Omental fat pad (tissue), 4 donors: Measurements from ENCODE around the gene LCN6. TPM values are rescaled to one million over a fixed set of nuclear protein-coding genes. Genes with fewer than 3 reads are reported as not detected.
"Not testable (repeated sequence)": the region's sequence is repeated elsewhere in the genome, so short reads cannot be mapped to it uniquely, and the experiment has no call there.

ENCODE experiments used
- ATAC-seq: fragments of 150-250 bp; one replicate; pipeline ENCODE4 v1.9.1; 2016; ENCODE audit warnings: mild to moderate bottlenecking, moderate library complexity; ENCODE audit not compliant: low FRiP score
- DNase-seq: peaks from one replicate; pipeline ENCODE4 v3.0.0-alpha.2; 2019; ENCODE audit warnings: low spot score
- total RNA-seq, 4 donors: library from RNA; depleted of rRNA; stranded (reverse); fragments of >200 nt; gene quantifications; one replicate each; pipeline ENCODE4 v1.1.0, GENCODE V29; 2016
- TF ChIP-seq, protein P1 (sequence below), 3 donors: fragments of 450-650 bp; IDR thresholded peaks; one replicate each; pipeline ENCODE4 v1.5.1; 2016 to 2017; ENCODE audit warnings: antibody characterized with exemption in 3 of 3, mild to moderate bottlenecking in 3 of 3, moderate library complexity in 2 of 3

The LCN6 gene
- total RNA-seq, 4 donors from 2014 or later = 5.0 to 24.1 (median 9.0) TPM

DNA sequence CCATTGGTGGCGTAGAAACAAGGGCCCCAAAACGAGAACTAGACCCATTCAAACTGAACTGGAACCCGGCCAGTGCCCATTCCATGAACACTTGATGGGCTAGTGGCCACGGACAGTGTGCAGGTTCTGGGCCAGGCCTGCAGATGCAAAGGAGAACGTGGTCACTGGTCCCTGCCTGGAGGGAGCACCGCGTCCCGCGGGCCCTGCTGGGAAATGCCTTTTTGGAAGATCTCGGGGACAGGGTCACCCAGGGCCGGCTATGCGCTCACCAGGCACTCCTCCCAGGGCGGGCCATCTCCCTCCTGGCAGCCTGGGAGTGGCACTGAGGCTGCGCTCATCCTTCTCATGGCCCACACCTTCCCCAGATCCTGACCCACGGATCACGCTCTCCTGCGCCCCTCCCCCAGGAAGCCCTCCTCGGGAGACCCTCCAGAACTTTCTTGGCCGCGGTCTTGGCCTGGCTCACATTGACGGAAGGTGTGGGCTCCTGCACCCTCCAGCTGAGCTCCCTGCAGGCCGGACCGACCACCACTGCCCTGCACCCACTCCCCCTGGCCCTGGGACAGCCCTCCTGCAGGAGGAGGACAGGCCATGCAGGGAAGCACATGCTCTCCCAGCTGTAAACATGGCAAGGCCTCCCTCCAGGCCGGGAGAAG, 38.7 kb downstream of the LCN6 start:
- TF ChIP-seq, protein P1, sequence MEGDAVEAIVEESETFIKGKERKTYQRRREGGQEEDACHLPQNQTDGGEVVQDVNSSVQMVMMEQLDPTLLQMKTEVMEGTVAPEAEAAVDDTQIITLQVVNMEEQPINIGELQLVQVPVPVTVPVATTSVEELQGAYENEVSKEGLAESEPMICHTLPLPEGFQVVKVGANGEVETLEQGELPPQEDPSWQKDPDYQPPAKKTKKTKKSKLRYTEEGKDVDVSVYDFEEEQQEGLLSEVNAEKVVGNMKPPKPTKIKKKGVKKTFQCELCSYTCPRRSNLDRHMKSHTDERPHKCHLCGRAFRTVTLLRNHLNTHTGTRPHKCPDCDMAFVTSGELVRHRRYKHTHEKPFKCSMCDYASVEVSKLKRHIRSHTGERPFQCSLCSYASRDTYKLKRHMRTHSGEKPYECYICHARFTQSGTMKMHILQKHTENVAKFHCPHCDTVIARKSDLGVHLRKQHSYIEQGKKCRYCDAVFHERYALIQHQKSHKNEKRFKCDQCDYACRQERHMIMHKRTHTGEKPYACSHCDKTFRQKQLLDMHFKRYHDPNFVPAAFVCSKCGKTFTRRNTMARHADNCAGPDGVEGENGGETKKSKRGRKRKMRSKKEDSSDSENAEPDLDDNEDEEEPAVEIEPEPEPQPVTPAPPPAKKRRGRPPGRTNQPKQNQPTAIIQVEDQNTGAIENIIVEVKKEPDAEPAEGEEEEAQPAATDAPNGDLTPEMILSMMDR (IDR thresholded peaks at IDR 0.05) = no peak
- DNase-seq = no peak
- ATAC-seq = no peak

DNA sequence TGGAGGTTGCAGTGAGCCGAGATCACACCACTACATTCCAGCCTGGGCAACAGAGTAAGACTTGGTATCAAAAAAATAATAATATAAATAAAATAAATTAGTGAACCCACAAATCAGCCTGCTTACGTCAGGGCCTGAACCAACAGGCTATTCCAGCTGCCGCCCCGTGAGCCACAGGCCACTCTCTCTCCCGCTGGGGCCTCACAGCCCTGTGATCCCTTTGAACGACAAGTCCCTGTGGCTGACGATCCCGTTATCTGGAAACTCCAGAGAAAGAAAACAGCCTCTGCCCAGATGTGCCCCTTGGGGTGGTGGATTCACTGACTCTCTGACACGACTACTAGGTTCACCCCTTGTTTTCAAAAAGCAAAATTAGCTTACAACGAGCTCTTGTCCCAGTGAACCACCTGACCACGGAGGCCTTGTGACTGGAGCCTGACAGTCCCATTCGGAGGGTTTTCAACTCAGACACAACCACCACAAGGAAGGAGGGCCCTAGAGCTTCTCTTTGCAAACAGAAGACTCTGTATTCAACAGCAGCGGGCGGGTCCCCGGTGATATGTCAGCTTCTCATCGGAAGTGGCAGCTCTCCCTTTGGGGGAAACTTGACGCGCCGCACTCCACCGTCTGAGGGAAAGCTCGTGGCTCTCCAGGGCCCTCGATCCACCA, 40.3 kb downstream of the LCN6 start:
- ATAC-seq (no peak), DNase-seq (no peak)
- TF ChIP-seq, protein P1 (IDR thresholded peaks at IDR 0.05) = no peak

DNA sequence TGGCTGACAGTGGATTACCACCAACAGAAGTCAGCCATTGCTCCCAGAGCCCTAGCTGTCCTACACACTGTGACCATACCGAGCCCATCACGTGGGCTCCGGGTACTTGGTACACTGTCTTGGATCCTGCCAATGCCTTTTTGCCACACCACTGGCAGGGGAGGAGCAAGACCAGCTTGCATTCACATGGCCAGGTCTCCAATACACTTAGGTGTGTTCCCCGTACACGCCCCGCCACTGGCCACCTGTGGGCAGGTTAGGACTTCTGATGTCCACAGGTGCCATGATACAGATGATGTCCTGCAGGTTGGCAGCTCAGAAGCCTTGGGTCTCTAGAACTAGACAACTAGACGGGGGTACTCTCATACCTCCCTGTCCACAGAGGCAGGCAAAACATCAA, 41.3 kb downstream of the LCN6 start:
- DNase-seq (no peak), ATAC-seq (no peak)
- TF ChIP-seq, protein P1 (IDR thresholded peaks at IDR 0.05) = no peak

DNA sequence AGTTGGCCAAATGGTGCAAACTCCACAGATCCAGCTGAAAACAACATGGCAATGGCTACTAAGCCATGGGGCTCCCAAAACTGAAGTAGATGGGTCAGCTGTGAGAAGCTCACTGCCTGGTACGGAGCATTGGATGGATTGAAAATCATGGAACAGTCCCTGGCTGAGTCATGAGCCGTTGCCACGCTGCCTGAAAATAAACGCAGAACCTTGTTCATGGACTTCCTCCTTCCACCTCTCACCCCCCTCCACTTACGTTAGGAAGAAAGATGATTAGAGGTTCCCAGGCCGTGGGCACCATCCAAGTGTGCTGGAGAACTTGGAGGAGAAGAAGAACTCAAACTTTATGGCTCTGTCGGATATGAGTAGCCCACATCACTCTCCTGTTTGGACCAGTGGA, 42.8 kb downstream of the LCN6 start:
- DNase-seq (no peak), ATAC-seq (peak; percentile 9)
- TF ChIP-seq, protein P1 (IDR thresholded peaks at IDR 0.05) = no peak

DNA sequence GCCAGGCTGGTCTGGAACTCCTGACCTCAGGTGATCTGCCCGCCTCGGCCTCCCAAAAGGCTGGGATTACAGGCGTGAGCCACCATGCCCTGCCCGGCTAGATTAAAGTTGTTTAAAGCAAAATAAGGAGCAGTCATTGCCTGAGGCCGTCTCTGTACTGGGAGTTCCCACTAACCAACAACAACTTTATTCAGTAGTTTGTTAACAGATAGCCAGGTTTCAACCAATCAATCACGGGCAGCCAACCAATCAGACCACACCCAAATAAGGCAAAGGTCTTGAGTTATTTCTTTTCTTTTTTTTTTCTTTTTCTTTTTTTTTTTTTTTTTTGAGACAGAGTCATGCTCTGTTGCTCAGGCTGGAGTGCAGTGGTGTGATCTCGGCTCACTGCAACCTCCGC, 43.6 kb downstream of the LCN6 start:
- not testable (repeated sequence) for DNase-seq

DNA sequence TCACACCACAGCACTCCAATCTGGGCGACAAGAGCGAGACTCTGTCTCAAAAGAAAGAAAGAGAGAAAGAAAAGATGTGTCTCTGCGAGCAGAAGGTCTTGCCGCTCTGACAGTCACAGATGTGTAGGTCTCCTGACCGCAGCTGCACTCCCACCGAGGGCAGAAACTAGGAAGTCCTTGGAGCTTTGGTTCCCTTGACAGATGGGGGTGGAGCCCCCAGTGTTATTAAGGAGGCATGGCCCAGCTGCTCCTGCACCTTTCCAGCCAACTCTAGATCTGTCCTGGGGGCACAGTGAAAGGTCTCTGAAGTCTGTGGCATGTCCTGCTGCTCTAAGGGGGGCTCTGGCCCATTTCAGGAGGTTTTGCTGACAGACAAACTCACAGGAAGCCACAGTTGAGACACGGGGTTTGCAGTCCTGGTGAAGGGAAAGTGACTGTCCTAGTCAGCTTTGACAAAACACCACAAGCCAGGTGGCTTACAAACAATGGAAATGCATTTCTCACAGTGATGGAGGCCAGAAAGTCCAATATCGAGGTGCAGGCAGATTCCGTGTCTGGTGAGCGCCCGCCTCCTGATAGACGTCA, 45.0 kb downstream of the LCN6 start:
- no peak for DNase-seq
- no peak for ATAC-seq
- TF ChIP-seq, protein P1 (IDR thresholded peaks at IDR 0.05) = no peak

More for the DNA sequence above, 43.6 kb downstream of the LCN6 start:
- not testable (repeated sequence) for ATAC-seq

DNA sequence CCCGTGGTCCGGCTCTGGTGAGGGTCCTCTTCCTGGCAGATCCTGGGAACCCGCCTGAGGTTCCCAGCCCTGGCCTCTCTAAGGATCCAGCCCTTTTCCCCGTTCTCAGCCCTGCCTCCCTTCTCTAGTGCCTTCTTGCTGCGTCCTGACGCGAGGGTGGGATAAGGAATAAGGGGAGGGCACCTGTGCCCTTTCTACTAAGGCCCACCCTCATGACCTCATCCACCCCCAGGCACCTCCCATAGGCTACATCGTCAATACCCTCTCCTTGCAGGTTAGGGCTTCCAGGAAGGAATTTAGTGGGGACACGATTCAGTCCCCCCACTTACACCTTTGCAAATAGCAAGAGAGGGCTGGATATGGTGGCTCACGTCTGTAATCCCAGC, 46.7 kb downstream of the LCN6 start:
- DNase-seq (no peak), ATAC-seq (no peak)
- TF ChIP-seq, protein P1 (IDR thresholded peaks at IDR 0.05) = no peak
